Naive thymus-derived CD4-positive, alpha-beta T cell (primary cell): Measurements from ENCODE around the gene CA6. TPM values are rescaled to one million over a fixed set of nuclear protein-coding genes. Genes with fewer than 3 reads are reported as not detected.

Experiments used
- ATAC-seq: fragments of 150-1000 bp; cut with Tn5 transposase; 2 replicates; pipeline ENCODE4 v1.10.0; 2021; ENCODE audit warnings: mild to moderate bottlenecking, moderate library complexity
- CTCF ChIA-PET: fragments of 350-600 bp; sonication (Branson Sonifier 250); formaldehyde crosslinking; loops from one replicate; lab custom pipeline; 2021; ENCODE audit warnings: antibody characterized with exemption; lab: Charles Lee
- POLR2A ChIA-PET: fragments of 350-600 bp; sonication (Branson Sonifier 250); formaldehyde crosslinking; loops from one replicate; lab custom pipeline; 2021; ENCODE audit warnings: antibody characterized with exemption, inconsistent platforms; lab: Charles Lee
- DNase-seq, 9 donors: peaks; one replicate each; pipeline versions ENCODE4 v3.0.0 to v3.0.0-alpha.2; 2020 to 2022; ENCODE audit warnings: mixed read lengths in 1 of 9
- H3K27ac ChIP-seq: one replicate; pipeline ENCODE4 v1.7.0; 2013; ENCODE audit warnings: mild to moderate bottlenecking, low read depth, low read length, moderate library complexity
- H3K27me3 ChIP-seq, 2 donors: one replicate each; pipeline ENCODE4 v1.7.0; 2013; ENCODE audit warnings: low read length in 2 of 2, mild to moderate bottlenecking in 2 of 2, moderate library complexity in 2 of 2; ENCODE audit not compliant: control insufficient read depth in 2 of 2, insufficient read depth in 2 of 2
- H3K36me3 ChIP-seq, 3 experiments: 1 replicate in 2 of 3; 2 replicates in 1 of 3; pipeline ENCODE4 v1.7.0; 2013; ENCODE audit warnings: low read length in 3 of 3, mild to moderate bottlenecking in 3 of 3, moderate library complexity in 1 of 3; ENCODE audit not compliant: insufficient read depth in 3 of 3, control insufficient read depth in 2 of 3
- H3K4me1 ChIP-seq, 2 donors: one replicate each; pipeline ENCODE4 v1.7.0; 2013; ENCODE audit warnings: low read length in 2 of 2, mild to moderate bottlenecking in 2 of 2, moderate library complexity in 1 of 2; ENCODE audit not compliant: control insufficient read depth in 2 of 2, insufficient read depth in 2 of 2
- H3K4me3 ChIP-seq: 2 replicates; pipeline ENCODE4 v1.7.0; 2013; ENCODE audit warnings: mild to moderate bottlenecking, low read length
- H3K9me3 ChIP-seq, 3 experiments: 1 replicate in 2 of 3; 2 replicates in 1 of 3; pipeline ENCODE4 v1.7.0; 2013; ENCODE audit warnings: low read length in 3 of 3; ENCODE audit not compliant: control insufficient read depth in 2 of 3
- H3K27ac Mint-ChIP-seq, 9 donors: one replicate each; pipeline ENCODE4 v1.8.0; 2020 to 2022; ENCODE audit warnings: mixed read lengths in 9 of 9, mild to moderate bottlenecking in 8 of 9, moderate library complexity in 5 of 9, inconsistent platforms in 2 of 9
- H3K27me3 Mint-ChIP-seq, 5 donors: one replicate each; pipeline ENCODE4 v1.8.0; 2021 to 2022; ENCODE audit warnings: mixed read lengths in 5 of 5, mild to moderate bottlenecking in 1 of 5
- H3K36me3 Mint-ChIP-seq, 5 donors: one replicate each; pipeline ENCODE4 v1.8.0; 2020 to 2022; ENCODE audit warnings: mixed read lengths in 5 of 5, mild to moderate bottlenecking in 3 of 5, inconsistent platforms in 1 of 5
- H3K4me1 Mint-ChIP-seq, 7 donors: one replicate each; pipeline ENCODE4 v1.8.0; 2020 to 2022; ENCODE audit warnings: mixed read lengths in 7 of 7, mild to moderate bottlenecking in 3 of 7, inconsistent platforms in 1 of 7
- H3K4me3 Mint-ChIP-seq, 10 donors: one replicate each; pipeline ENCODE4 v1.8.0; 2020 to 2022; ENCODE audit warnings: mild to moderate bottlenecking in 10 of 10, mixed read lengths in 10 of 10, moderate library complexity in 6 of 10, inconsistent platforms in 2 of 10
- H3K9me3 Mint-ChIP-seq, 11 donors: one replicate each; pipeline ENCODE4 v1.8.0; 2020 to 2022; ENCODE audit warnings: mixed read lengths in 11 of 11, mild to moderate bottlenecking in 4 of 11, inconsistent platforms in 1 of 11, moderate library complexity in 1 of 11
- intact Hi-C, 2 donors: fragments of 100-400 bp; cut with micrococcal nuclease; formaldehyde crosslinking; loops; one replicate each; pipeline ENCODE4 v1.15.1; 2023
- polyA plus RNA-seq, 2 donors: library from polyadenylated mRNA; unstranded; fragments of 300-500 nt; fragmentation: Illumina TruSeq; gene quantifications; one replicate each; pipeline ENCODE4 v1.2.3, GENCODE V29; 2021
- total RNA-seq, 6 experiments: library from RNA in 5 of 6; stranded (reverse) in 5 of 6; gene quantifications; 1 replicate in 5 of 6; 2 replicates in 1 of 6; pipeline ENCODE4 v1.2.3 and lab custom pipeline; 2021 to 2026

Gene CA6
- total and polyA plus RNA-seq, 7 experiments from 2014 or later, result 0.49 to 9.3 (median 2.2) TPM

DNA sequence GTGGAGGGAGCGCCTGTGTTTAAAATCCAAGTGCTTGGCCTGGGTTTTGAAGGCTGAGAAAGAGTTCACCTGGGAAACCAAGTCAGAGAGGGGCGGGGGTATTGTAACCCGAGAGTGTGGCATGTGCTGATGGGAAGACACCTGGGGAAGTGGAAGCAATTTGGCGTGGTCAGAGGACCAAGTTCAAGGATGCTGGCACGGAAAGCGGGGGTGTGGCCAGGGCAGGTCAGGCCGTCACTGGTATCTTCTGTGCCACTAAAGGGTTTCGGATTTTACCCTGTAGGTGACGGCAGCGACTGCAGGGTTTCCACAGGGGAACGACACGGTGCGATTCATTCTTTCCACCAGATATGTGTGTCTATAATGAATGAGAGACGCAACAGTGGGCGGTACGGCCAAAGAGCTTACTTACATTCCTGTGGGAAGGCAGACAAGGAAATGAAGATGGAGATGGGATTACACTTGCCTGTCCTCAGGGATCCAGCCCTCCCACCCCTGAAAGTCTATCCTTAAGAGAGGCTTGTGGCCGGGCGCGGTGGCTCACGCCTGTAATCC, 31.3 kb downstream of the CA6 start:
- ATAC-seq (no peak), DNase-seq (no peak)
- H3K27me3 ChIP-seq, result no peaks in the 10 kb centered on the region
- no peak overlapping the region for H3K4me3 ChIP-seq
- Mint-ChIP-seq H3K9me3 (peaks cover 0 to 2% (median 0%) of the 10 kb centered on the region in 11 donors), H3K4me3 (no peak overlapping the region), H3K36me3 (peaks cover 0 to 11% (median 0%) of the 10 kb centered on the region in 5 donors), H3K27me3 (peaks cover 0 to 4% (median 0%) of the 10 kb centered on the region in 5 donors), H3K27ac (no peak overlapping the region), H3K4me1 (peaks cover 6 to 20% (median 12%) of the 10 kb centered on the region in 7 donors)
- ChIA-PET CTCF (interaction anchor here (0.6 kb wide), 1 partner anchor 97 kb away, joined by 6 read pairs; no protein-coding TSS in a partner anchor), POLR2A (interaction anchor here (0.6 to 1.6 kb wide), 4 partner anchors 9 to 39 kb away, joined by 3 to 5 read pairs (median 4); no protein-coding TSS in a partner anchor)
- no peaks in the 10 kb centered on the region for H3K9me3 ChIP-seq
- H3K27ac ChIP-seq, result no peak overlapping the region
- intact Hi-C loops, result loop anchor here in 1 of 2 donors (10.0 kb wide), 1 partner anchor 1192 kb away; the partner anchor contains the start of gene PER3
- peaks cover 0 to 1% of the 10 kb centered on the region in 2 donors for H3K4me1 ChIP-seq
- no peaks in the 10 kb centered on the region for H3K36me3 ChIP-seq

DNA sequence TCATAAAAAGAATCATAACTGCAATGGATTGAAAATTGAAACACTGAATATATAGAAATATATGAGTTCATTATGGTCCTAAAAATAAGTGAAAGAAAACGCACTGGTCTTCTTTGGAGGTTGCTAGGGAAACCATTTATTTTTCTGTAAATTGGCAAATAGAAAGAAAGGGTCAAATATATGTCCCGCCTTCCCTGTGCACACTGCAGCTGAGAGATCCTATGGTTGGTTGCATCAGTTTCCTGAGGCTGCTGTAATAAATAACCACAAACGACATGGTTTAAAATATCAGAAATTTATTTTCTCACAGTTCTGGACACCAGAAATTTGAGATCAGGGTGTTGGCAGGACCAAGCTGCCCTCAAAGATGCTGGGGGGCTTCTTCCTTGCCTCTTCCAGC, 35.0 kb downstream of the CA6 start:
- ChIA-PET CTCF (interaction anchor here (1.1 kb wide), 1 partner anchor 55 kb away, joined by 4 read pairs; no protein-coding TSS in a partner anchor), POLR2A (no interaction called here)
- intact Hi-C loops, result no loop called here
- ATAC-seq (no peak), DNase-seq (no peak)
- no peak overlapping the region for H3K4me3 Mint-ChIP-seq
- H3K4me1 Mint-ChIP-seq, result peaks cover 0 to 26% (median 19%) of the 10 kb centered on the region in 7 donors
- peaks cover 0 to 11% (median 0%) of the 10 kb centered on the region in 5 donors for H3K36me3 Mint-ChIP-seq
- peaks cover 0 to 4% (median 0%) of the 10 kb centered on the region in 5 donors for H3K27me3 Mint-ChIP-seq
- Histone ChIP-seq H3K27me3 (no peaks in the 10 kb centered on the region), H3K4me1 (no peaks in the 10 kb centered on the region), H3K9me3 (no peaks in the 10 kb centered on the region), H3K36me3 (no peaks in the 10 kb centered on the region), H3K27ac (no peak overlapping the region), H3K4me3 (no peak overlapping the region)
- peak overlapping the region in 2 of 9 donors; percentile 8 to 23 for H3K27ac Mint-ChIP-seq
- H3K9me3 Mint-ChIP-seq, result peaks cover 0 to 2% (median 0%) of the 10 kb centered on the region in 11 donors

DNA sequence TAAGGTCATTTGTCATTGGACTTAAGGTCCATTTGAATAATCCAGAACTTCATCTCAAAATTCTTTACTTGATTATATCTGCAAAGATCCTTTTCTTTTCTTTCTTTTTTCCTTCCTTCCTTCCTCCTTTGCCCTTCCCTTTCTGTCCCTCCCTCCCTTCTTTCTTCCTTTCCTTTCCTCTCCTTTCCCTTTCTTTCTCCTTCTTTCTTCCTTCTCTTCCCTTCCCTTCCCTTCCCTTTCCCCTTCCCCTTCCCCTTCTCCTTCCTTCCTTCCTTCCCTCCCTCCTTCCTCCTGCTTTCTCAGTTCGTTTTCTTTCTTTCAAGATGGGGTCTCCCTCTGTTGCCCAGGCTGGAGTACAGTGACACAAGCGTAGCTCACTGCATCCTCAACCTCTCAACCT, 35.5 kb downstream of the CA6 start:
- no peaks in the 10 kb centered on the region for H3K36me3 ChIP-seq
- peak overlapping the region in 4 of 9 donors; percentile 9 to 81 (median 24) for H3K27ac Mint-ChIP-seq
- no peak overlapping the region for H3K4me3 ChIP-seq
- H3K27me3 Mint-ChIP-seq, result peaks cover 0 to 4% (median 0%) of the 10 kb centered on the region in 5 donors
- H3K9me3 ChIP-seq, result no peaks in the 10 kb centered on the region
- ATAC-seq (no peak), DNase-seq (no peak)
- H3K4me1 Mint-ChIP-seq, result peaks cover 0 to 26% (median 23%) of the 10 kb centered on the region in 7 donors
- H3K36me3 Mint-ChIP-seq, result peaks cover 0 to 10% (median 0%) of the 10 kb centered on the region in 5 donors
- ChIA-PET CTCF (interaction anchor here (1.1 kb wide), 1 partner anchor 55 kb away, joined by 4 read pairs; no protein-coding TSS in a partner anchor), POLR2A (no interaction called here)
- H3K4me3 Mint-ChIP-seq, result no peak overlapping the region
- H3K9me3 Mint-ChIP-seq, result peaks cover 0 to 2% (median 0%) of the 10 kb centered on the region in 11 donors
- H3K4me1 ChIP-seq, result no peaks in the 10 kb centered on the region
- intact Hi-C loops, result no loop called here
- H3K27me3 ChIP-seq, result no peaks in the 10 kb centered on the region
- H3K27ac ChIP-seq, result no peak overlapping the region

DNA sequence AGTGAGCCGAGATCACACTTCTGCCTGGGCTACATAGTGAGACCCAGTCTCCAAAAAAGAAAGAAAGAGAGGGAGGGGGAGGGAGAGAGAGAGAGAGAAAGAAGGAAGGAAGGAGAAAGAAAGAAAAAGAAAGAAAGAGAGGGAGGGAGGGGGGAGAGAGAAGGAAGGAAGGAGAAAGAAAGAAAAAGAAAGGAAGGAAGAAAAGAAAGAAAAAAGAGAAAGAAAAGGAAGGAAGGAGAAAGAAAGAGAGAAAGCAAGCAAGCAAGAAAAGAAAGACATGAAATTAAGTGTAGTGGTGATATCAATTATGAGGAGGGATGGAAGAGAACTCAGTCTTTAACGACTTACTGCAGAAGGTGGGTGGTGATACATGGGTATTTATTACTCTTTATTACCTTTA, 38.5 kb downstream of the CA6 start:
- Mint-ChIP-seq H3K4me1 (peaks cover 9 to 46% (median 41%) of the 10 kb centered on the region in 7 donors), H3K9me3 (peaks cover 0 to 2% (median 0%) of the 10 kb centered on the region in 11 donors), H3K36me3 (peaks cover 0 to 8% (median 0%) of the 10 kb centered on the region in 5 donors), H3K27ac (peak overlapping the region; percentile 32 to 90 (median 67)), H3K4me3 (peak overlapping the region in 2 of 10 donors; percentile 27 to 39), H3K27me3 (peaks cover 0 to 3% (median 0%) of the 10 kb centered on the region in 5 donors)
- H3K4me1 ChIP-seq, result peaks cover 4 to 22% of the 10 kb centered on the region in 2 donors
- ATAC-seq, result no peak
- H3K36me3 ChIP-seq, result no peaks in the 10 kb centered on the region
- no peaks in the 10 kb centered on the region for H3K27me3 ChIP-seq
- H3K27ac ChIP-seq, result no peak overlapping the region
- intact Hi-C loops, result no loop called here
- DNase-seq, result no peak
- no peak overlapping the region for H3K4me3 ChIP-seq
- ChIA-PET POLR2A (interaction anchor here (1.0 to 8.9 kb wide), 5 partner anchors 14 to 105 kb away, joined by 3 to 127 read pairs (median 41); partner anchors contain the start of gene ENO1), CTCF (interaction anchor here (0.8 to 1.5 kb wide), 2 partner anchors 9 to 172 kb away, joined by 3 to 5 read pairs; no protein-coding TSS in a partner anchor)
- H3K9me3 ChIP-seq, result no peaks in the 10 kb centered on the region

DNA sequence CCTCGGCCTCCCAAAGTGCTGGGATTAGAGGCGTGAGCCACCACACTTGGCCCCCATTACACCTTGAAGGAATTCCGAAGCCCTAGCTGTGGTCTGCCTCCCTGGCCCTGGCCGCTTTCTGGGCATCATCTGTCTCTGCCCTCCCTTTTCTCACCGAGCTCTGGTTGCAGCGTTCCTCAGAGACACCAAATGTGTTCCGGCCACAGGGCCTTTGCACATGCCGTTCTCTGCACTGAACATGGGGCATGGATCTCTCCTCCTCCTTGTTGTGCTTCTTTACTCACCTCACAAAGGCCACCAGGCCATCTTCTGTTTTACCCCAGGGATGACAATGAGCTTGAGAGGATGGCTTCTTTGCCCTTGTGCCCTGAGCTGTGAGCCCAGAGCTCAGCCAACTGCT, 39.3 kb downstream of the CA6 start:
- Histone ChIP-seq H3K9me3 (no peaks in the 10 kb centered on the region), H3K27ac (no peak overlapping the region), H3K27me3 (no peaks in the 10 kb centered on the region), H3K36me3 (no peaks in the 10 kb centered on the region), H3K4me1 (peaks cover 4 to 22% of the 10 kb centered on the region in 2 donors), H3K4me3 (no peak overlapping the region)
- H3K4me1 Mint-ChIP-seq, result peaks cover 9 to 50% (median 41%) of the 10 kb centered on the region in 7 donors
- H3K27me3 Mint-ChIP-seq, result peaks cover 0 to 3% (median 0%) of the 10 kb centered on the region in 5 donors
- peaks cover 0 to 8% (median 0%) of the 10 kb centered on the region in 5 donors for H3K36me3 Mint-ChIP-seq
- peaks cover 0 to 2% (median 0%) of the 10 kb centered on the region in 11 donors for H3K9me3 Mint-ChIP-seq
- no peak for ATAC-seq
- intact Hi-C loops, result loop anchor here (5.0 kb wide), 3 partner anchors 38 to 128 kb away; partner anchors contain the start of genes ENO1 (in 2 of the 2) and CA6 (in 1 of the 2)
- peak overlapping the region; percentile 10 to 99 (median 74) for H3K27ac Mint-ChIP-seq
- no peak for DNase-seq
- POLR2A ChIA-PET, result interaction anchor here (0.7 to 8.9 kb wide), 5 partner anchors 9 to 106 kb away, joined by 3 to 127 read pairs (median 41); partner anchors contain the start of gene ENO1
- CTCF ChIA-PET, result interaction anchor here (0.6 to 7.2 kb wide), 5 partner anchors 14 to 205 kb away, joined by 4 to 158 read pairs (median 24); no protein-coding TSS in a partner anchor
- peak overlapping the region in 3 of 10 donors; percentile 32 to 45 (median 45) for H3K4me3 Mint-ChIP-seq
